Measurements from ENCODE around the gene MSL3. TPM values are rescaled to one million over a fixed set of nuclear protein-coding genes. Genes with fewer than 3 reads are reported as not detected.

The MSL3 gene
- total and polyA plus RNA-seq, 2 of the 8 experiments (the other 6 are each of a cell fraction or from before 2014, with no cell fraction given) = 10.6 to 12.3 TPM

GRCh38 chrX:11733614-11734013 lies 24.4 kb upstream of the MSL3 start (continued):
- TF ChIP-seq CHD7 (IDR thresholded peaks at IDR 0.05; ENCODE audit: insufficient replicate concordance, low read length) (no peak), RXRA (IDR thresholded peaks at IDR 0.05; ENCODE audit: insufficient read depth, low read depth, low read length) (no peak), RFX5 (IDR thresholded peaks at IDR 0.05; ENCODE audit: borderline replicate concordance, low read depth, low read length) (no peak), SIX5 (IDR thresholded peaks at IDR 0.05; ENCODE audit: low read depth, low read length) (no peak), KDM1A (IDR thresholded peaks at IDR 0.05; ENCODE audit: borderline replicate concordance, low read length) (no peak), POLR2A (IDR thresholded peaks at IDR 0.05; ENCODE audit: control extremely low read depth in 1 of 2, low read depth in 2 of 2, low read length in 2 of 2) (no peak), MAFK (IDR thresholded peaks at IDR 0.05; ENCODE audit: low read depth, low read length) (no peak), ASH2L (IDR thresholded peaks at IDR 0.05; ENCODE audit: low read length) (no peak), SIN3A (conservative IDR thresholded peaks at IDR 0.05 in 1 of 2, IDR thresholded peaks at IDR 0.05 in 1 of 2; ENCODE audit: low read depth in 1 of 2, low read length in 2 of 2) (no peak), CHD1 (IDR thresholded peaks at IDR 0.05; ENCODE audit: low read depth, low read length) (no peak)

Measured in H1 (cell line).